Measurements from ENCODE around the gene CYP4F22. TPM values are rescaled to one million over a fixed set of nuclear protein-coding genes. Genes with fewer than 3 reads are reported as not detected.

Gene CYP4F22
- total RNA-seq, 1 experiment from 2014 or later, result not detected

DNA sequence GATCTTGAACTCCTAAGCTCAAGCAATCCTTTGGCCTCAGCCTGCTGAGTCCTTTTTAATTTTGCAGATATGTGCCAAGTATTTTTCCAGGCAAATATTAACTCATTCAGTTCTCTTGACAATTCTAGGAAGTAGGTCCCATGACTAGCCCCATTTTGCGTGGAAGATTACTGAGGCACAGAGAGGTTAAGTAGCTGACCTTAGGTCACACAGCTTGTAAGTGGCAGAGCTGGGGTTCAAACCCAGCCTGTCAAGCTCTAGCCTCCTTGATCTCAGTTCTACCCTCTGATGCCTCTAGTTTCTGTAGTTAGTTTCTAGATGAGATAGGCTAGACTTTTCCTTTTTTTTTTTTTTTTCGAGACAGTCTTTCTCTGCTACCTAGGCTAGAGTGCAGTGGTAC is 18.1 kb downstream of the CYP4F22 start:
- H2BK20ac ChIP-seq (ENCODE audit: low read depth, low read length, poor library complexity, severe bottlenecking), result no peak overlapping the region
- H3K4me1 ChIP-seq (ENCODE audit: insufficient read depth, low read length), result no peaks in the 10 kb centered on the region
- H4K20me1 ChIP-seq (ENCODE audit: control insufficient read depth, insufficient read depth, insufficient read length), result no peaks in the 10 kb centered on the region
- H4K5ac ChIP-seq (ENCODE audit: insufficient read length, low read depth, low read length), result no peak overlapping the region
- H3K27ac Mint-ChIP-seq, result no peak overlapping the region
- H3K27me3 Mint-ChIP-seq (ENCODE audit: low read depth), result peaks cover 2% of the 10 kb centered on the region
- no peak overlapping the region for H2BK120ac ChIP-seq (ENCODE audit: low read depth, low read length, poor library complexity, severe bottlenecking)
- H3K27ac ChIP-seq (ENCODE audit: insufficient read length, low read depth, low read length), result no peak overlapping the region
- no peak overlapping the region for H2AK5ac ChIP-seq (ENCODE audit: insufficient read length, low read length)
- no peak overlapping the region for H3K14ac ChIP-seq (ENCODE audit: insufficient read depth, low read length)
- H2BK15ac ChIP-seq (ENCODE audit: low read depth, low read length), result no peak overlapping the region
- no peak overlapping the region for H3K56ac ChIP-seq (ENCODE audit: insufficient read length, low read depth, low read length)
- no peak overlapping the region for H2BK5ac ChIP-seq (ENCODE audit: insufficient read length, low read length)
- no peaks in the 10 kb centered on the region for H3K4me1 Mint-ChIP-seq
- no CpG with 5 or more reads among the region's 2 CpGs for WGBS (ENCODE audit: extremely low coverage, insufficient read length, low lambda C conversion rate)
- no peak overlapping the region for H3K23ac ChIP-seq (ENCODE audit: insufficient read length, low read depth, low read length)
- no peak for DNase-seq
- no peak overlapping the region for H3K4me3 Mint-ChIP-seq
- H3T11ph ChIP-seq (ENCODE audit: low read length), result no peak overlapping the region
- H2BK12ac ChIP-seq (ENCODE audit: insufficient read length, low read depth, low read length), result no peak overlapping the region
- H3K9ac ChIP-seq (ENCODE audit: extremely low read depth, insufficient read length, low read length), result no peak overlapping the region
- no peaks in the 10 kb centered on the region for H3K79me2 ChIP-seq (ENCODE audit: insufficient read depth, low read length)
- no peak overlapping the region for H3K4me2 ChIP-seq (ENCODE audit: insufficient read depth, insufficient read length, low read length)
- H3K4ac ChIP-seq (ENCODE audit: low read depth, low read length), result no peak overlapping the region
- H4K91ac ChIP-seq (ENCODE audit: insufficient read length, low read depth, low read length), result no peak overlapping the region
- H3K36me3 Mint-ChIP-seq (ENCODE audit: insufficient read depth in 1 of 3, low read depth in 3 of 3), result peaks cover 4 to 32% (median 8%) of the 10 kb centered on the region in 3 experiments; a peak in 4 of 7 replicates
- no peak overlapping the region for H4K8ac ChIP-seq (replicated peaks; ENCODE audit: insufficient read length, low read depth, low read length)
- H2AFZ ChIP-seq (ENCODE audit: low read length), result no peak overlapping the region
- peaks cover 79% of the 10 kb centered on the region for H3K9me3 ChIP-seq (ENCODE audit: control insufficient read depth, low read depth, low read length)
- no peaks in the 10 kb centered on the region for H3K23me2 ChIP-seq (ENCODE audit: insufficient read length, low read depth, low read length, poor library complexity, severe bottlenecking)
- no peaks in the 10 kb centered on the region for H3K27me3 ChIP-seq (ENCODE audit: insufficient read depth, low read length)
- H3K18ac ChIP-seq (ENCODE audit: insufficient read length, low read depth, low read length), result no peak overlapping the region
- H3K9me3 Mint-ChIP-seq, result peaks cover 61 to 89% of the 10 kb centered on the region in 2 experiments
- H3K79me1 ChIP-seq (ENCODE audit: insufficient read depth, low read depth, low read length, poor library complexity, severe bottlenecking), result no peaks in the 10 kb centered on the region
- TF ChIP-seq, protein P1, sequence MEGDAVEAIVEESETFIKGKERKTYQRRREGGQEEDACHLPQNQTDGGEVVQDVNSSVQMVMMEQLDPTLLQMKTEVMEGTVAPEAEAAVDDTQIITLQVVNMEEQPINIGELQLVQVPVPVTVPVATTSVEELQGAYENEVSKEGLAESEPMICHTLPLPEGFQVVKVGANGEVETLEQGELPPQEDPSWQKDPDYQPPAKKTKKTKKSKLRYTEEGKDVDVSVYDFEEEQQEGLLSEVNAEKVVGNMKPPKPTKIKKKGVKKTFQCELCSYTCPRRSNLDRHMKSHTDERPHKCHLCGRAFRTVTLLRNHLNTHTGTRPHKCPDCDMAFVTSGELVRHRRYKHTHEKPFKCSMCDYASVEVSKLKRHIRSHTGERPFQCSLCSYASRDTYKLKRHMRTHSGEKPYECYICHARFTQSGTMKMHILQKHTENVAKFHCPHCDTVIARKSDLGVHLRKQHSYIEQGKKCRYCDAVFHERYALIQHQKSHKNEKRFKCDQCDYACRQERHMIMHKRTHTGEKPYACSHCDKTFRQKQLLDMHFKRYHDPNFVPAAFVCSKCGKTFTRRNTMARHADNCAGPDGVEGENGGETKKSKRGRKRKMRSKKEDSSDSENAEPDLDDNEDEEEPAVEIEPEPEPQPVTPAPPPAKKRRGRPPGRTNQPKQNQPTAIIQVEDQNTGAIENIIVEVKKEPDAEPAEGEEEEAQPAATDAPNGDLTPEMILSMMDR (conservative IDR thresholded peaks at IDR 0.05), result no peak
